SK-N-MC (cell line): Measurements from ENCODE around the gene CFAP20DC.

Source experiments
- DNase-seq: peaks from one replicate; pipeline ENCODE4 v3.0.0-alpha.2; 2011; ENCODE audit warnings: low read depth, low spot score
- H3K27ac ChIP-seq: fragments of 200-600 bp; sonication (generic); 2 replicates; pipeline ENCODE4 v1.5.1; 2016; ENCODE audit warnings: mixed run types
- H3K36me3 ChIP-seq: fragments of 200-600 bp; sonication (generic); 2 replicates; pipeline ENCODE4 v1.6.1; 2017; ENCODE audit warnings: antibody characterized with exemption, low read length, mixed read lengths; ENCODE audit not compliant: insufficient read depth
- H3K4me3 ChIP-seq: fragments of 200-600 bp; sonication (generic); 2 replicates; pipeline ENCODE4 v1.5.1; 2016
- H3K9ac ChIP-seq: fragments of 200-600 bp; sonication (generic); 2 replicates; pipeline ENCODE4 v1.8.0; 2017; ENCODE audit warnings: mixed run types, mixed read lengths; ENCODE audit not compliant: insufficient read length
- H3K9me3 ChIP-seq: fragments of 200-600 bp; sonication (generic); 2 replicates; pipeline ENCODE4 v1.6.1; 2017; ENCODE audit warnings: low read depth, mild to moderate bottlenecking, antibody characterized with exemption, low read length, moderate library complexity, mixed read lengths
- EZH2 ChIP-seq: fragments of 200-600 bp; sonication (generic); IDR thresholded peaks from one replicate; pipeline ENCODE4 v1.6.1; 2017; ENCODE audit warnings: antibody characterized with exemption
- FOXP2 ChIP-seq: optimal IDR thresholded peaks from 2 replicates; pipeline ENCODE3; 2011; ENCODE audit warnings: mild to moderate bottlenecking, moderate library complexity; ENCODE audit not compliant: insufficient read depth; ENCODE audit errors: extremely low read length, control extremely low read depth
- POLR2AphosphoS5 ChIP-seq: IDR thresholded peaks from 2 replicates; pipeline ENCODE4 v1.6.1; 2012; ENCODE audit warnings: mild to moderate bottlenecking, low read depth, low read length, borderline replicate concordance

CFAP20DC gene

GRCh38 chr3:58804914-58805313, 244.9 kb downstream of the CFAP20DC start:
- Histone ChIP-seq H3K36me3 (no peaks in the 10 kb centered on the region), H3K27ac (no peak overlapping the region), H3K9ac (no peak overlapping the region), H3K4me3 (no peak overlapping the region), H3K9me3 (no peaks in the 10 kb centered on the region)
- no peak for DNase-seq
- TF ChIP-seq EZH2 (no peak), POLR2AphosphoS5 (no peak), FOXP2 (no peak)

GRCh38 chr3:58801541-58801940, 248.3 kb downstream of the CFAP20DC start:
- H3K9ac ChIP-seq, result no peak overlapping the region
- TF ChIP-seq POLR2AphosphoS5 (no peak), FOXP2 (no peak), EZH2 (no peak)
- H3K27ac ChIP-seq, result no peak overlapping the region
- H3K36me3 ChIP-seq, result no peaks in the 10 kb centered on the region
- no peak overlapping the region for H3K4me3 ChIP-seq
- no peaks in the 10 kb centered on the region for H3K9me3 ChIP-seq
- DNase-seq, result no peak

- no peak overlapping the region for H3K9ac ChIP-seq
- H3K4me3 ChIP-seq, result no peak overlapping the region
- TF ChIP-seq POLR2AphosphoS5 (no peak), FOXP2 (no peak), EZH2 (no peak)
- no peaks in the 10 kb centered on the region for H3K9me3 ChIP-seq
- DNase-seq, result no peak
- no peaks in the 10 kb centered on the region for H3K36me3 ChIP-seq
- H3K27ac ChIP-seq, result no peak overlapping the region
Observed at GRCh38 chr3:58800940-58801339, 248.9 kb downstream of the CFAP20DC start.

- Histone ChIP-seq H3K36me3 (no peaks in the 10 kb centered on the region), H3K27ac (no peak overlapping the region), H3K9ac (no peak overlapping the region), H3K9me3 (no peaks in the 10 kb centered on the region), H3K4me3 (no peak overlapping the region)
- no peak for DNase-seq
- no peak for TF ChIP-seq FOXP2
Observed at GRCh38 chr3:58800032-58800431, 249.8 kb downstream of the CFAP20DC start.

GRCh38 chr3:58799271-58799670, 250.6 kb downstream of the CFAP20DC start:
- H3K27ac ChIP-seq, result no peak overlapping the region
- H3K4me3 ChIP-seq, result no peak overlapping the region
- DNase-seq, result no peak
- TF ChIP-seq POLR2AphosphoS5 (no peak), EZH2 (no peak), FOXP2 (no peak)
- no peaks in the 10 kb centered on the region for H3K9me3 ChIP-seq
- H3K36me3 ChIP-seq, result no peaks in the 10 kb centered on the region
- H3K9ac ChIP-seq, result no peak overlapping the region

- Histone ChIP-seq H3K9me3 (no peaks in the 10 kb centered on the region), H3K9ac (no peak overlapping the region), H3K36me3 (no peaks in the 10 kb centered on the region), H3K27ac (no peak overlapping the region), H3K4me3 (no peak overlapping the region)
- TF ChIP-seq POLR2AphosphoS5 (no peak), FOXP2 (no peak), EZH2 (no peak)
- DNase-seq, result no peak
Observed at GRCh38 chr3:58798312-58798711, 251.5 kb downstream of the CFAP20DC start.

- H3K36me3 ChIP-seq, result no peaks in the 10 kb centered on the region
- no peak overlapping the region for H3K9ac ChIP-seq
- no peak for TF ChIP-seq FOXP2
- TF ChIP-seq EZH2, result no peak
- TF ChIP-seq POLR2AphosphoS5, result no peak
- no peak for DNase-seq
- no peak overlapping the region for H3K4me3 ChIP-seq
- no peaks in the 10 kb centered on the region for H3K9me3 ChIP-seq
- no peak overlapping the region for H3K27ac ChIP-seq
Observed at GRCh38 chr3:58794750-58795149, 255.1 kb downstream of the CFAP20DC start.

GRCh38 chr3:58793938-58794337, 255.9 kb downstream of the CFAP20DC start:
- H3K36me3 ChIP-seq, result no peaks in the 10 kb centered on the region
- DNase-seq, result no peak

GRCh38 chr3:58792921-58793451, 256.8 kb downstream of the CFAP20DC start:
- H3K27ac ChIP-seq, result 0 out of 2 replicates have a peak overlapping the region, but pooled peaks have one; percentile 45
- no peaks in the 10 kb centered on the region for H3K36me3 ChIP-seq
- H3K9ac ChIP-seq, result no peak overlapping the region
- no peak overlapping the region for H3K4me3 ChIP-seq
- no peak for DNase-seq
- H3K9me3 ChIP-seq, result no peaks in the 10 kb centered on the region
- no peak for TF ChIP-seq POLR2AphosphoS5

More at GRCh38 chr3:58793938-58794337, 255.9 kb downstream of the CFAP20DC start:
- TF ChIP-seq EZH2 (no peak), POLR2AphosphoS5 (no peak), FOXP2 (no peak)
- Histone ChIP-seq H3K4me3 (no peak overlapping the region), H3K9ac (no peak overlapping the region), H3K9me3 (no peaks in the 10 kb centered on the region), H3K27ac (no peak overlapping the region)
